Caki2 (cell line): ENCODE results near the gene NHEJ1. TPM values are rescaled to one million over a fixed set of nuclear protein-coding genes. Genes with fewer than 3 reads are reported as not detected.
A peak's percentile ranks its signal among the peaks of the same experiment; 100 is the strongest.

Experiments
- DNase-seq: peaks from one replicate; pipeline ENCODE4 v3.0.0-alpha.2; 2015; ENCODE audit warnings: low read depth
- in situ Hi-C: cut with HindIII; loops from 2 replicates; pipeline ENCODE4 v1.10.0; 2016; ENCODE audit warnings: low sequenced_read_pairs, low pct_unique_long_range_greater_than_20kb, mixed read lengths
- total RNA-seq: library from RNA; depleted of rRNA; stranded (reverse); fragments of >200 nt; shearing (Covaris generic); gene quantifications from 2 replicates; pipeline ENCODE4 v1.2.3, GENCODE V29; 2014; ENCODE audit warnings: low replicate concordance

The NHEJ1 gene
- total RNA-seq, 1 experiment from 2014 or later = 17.4 TPM

DNA sequence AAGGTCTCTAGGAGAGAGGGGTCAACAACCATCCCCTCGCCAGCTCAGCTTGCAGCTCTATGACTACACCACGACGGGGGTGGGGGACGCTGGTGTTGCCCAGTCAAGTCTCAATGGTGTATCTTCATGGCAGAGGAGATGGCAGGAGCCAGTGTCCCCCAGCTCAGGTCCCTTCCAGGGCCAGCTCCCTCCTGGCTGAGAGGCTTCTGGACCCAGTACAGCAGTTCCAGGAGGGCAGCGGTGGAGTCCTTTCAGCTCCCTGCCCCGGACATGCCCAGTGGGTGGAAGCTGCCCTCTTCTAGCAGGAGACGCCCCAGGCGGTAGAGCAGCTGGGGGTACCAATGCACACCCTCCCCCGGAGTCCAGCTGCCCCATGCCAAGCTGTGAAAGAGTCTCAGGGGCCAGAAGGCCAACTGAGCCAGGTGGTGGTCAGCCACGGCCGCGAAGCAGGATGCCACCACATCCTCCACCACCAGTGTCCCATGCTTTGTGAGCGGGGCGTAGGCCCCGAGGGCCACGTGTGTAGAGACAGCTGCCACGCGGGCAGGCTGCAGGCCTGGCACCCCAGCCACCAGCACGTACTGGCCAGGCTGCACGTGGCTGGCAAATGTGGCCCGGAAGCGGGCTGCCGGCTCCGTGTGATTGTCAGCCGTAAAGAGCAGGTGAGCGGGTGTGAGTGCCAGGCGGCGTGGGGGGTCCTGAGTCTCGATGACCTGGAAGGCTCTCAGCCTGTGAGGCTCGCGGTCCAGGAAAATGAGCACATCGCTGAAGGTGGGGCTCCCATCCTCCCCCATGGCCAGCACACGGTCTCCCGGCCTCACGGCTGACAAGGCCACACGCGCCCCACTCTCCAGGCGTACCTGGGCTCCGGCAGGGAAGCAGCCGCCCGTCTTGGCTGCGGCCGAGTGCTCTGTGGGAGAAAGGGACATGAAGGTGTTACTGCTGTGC lies 105.4 kb downstream of the NHEJ1 start:
- in situ Hi-C loops = no loop called here
- DNase-seq = no peak

DNA sequence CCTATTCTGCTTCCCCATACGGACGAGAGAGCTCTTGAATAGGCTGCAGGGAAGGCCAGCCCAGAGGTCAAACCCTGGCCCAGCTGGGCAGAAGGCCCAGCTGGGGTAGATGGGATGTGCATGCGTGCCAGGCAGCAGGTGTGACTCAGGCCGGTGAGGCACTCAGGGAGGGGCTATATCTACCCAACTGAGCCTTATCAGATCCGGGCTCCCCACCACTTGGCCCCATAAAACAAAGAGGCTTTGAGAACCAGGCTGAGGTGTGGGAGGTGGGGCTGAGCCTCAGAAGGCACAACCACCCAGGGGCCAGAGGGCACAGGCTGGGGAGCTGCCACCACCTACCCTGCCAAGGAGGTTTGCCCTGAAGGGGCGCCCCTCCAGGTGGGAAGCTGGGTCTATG lies 111.3 kb downstream of the NHEJ1 start:
- in situ Hi-C loops = no loop called here
- DNase-seq = no peak

DNA sequence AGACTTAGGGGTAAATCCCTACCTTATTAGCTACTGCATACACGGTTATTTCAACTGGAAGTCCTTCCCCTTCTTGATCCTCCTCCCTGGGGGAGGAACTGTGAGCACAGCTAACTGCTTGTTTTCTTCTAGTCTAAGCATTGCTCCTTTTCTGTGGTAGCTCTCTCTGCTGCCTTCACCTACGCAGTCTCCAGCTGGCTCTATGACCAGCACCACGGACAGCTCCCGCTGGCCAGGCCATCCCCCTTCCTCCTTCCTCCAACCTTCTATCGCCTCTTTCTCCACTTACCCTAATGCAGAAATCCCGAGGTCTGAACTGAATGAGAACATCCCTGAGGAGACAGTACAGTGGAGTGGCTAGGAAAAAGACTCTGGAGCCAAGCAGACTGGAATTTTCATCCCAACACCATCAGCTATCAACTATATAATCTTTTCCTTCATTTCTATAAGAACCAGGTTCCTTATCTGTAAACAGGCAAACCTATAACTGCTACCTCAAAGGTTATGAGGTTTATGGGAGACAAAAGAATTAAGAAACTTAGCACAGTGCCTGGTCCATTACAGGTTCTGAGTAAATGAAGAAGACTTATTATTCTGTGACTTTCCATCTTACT lies 114.6 kb downstream of the NHEJ1 start:
- in situ Hi-C loops = no loop called here
- peak; percentile 57 for DNase-seq

DNA sequence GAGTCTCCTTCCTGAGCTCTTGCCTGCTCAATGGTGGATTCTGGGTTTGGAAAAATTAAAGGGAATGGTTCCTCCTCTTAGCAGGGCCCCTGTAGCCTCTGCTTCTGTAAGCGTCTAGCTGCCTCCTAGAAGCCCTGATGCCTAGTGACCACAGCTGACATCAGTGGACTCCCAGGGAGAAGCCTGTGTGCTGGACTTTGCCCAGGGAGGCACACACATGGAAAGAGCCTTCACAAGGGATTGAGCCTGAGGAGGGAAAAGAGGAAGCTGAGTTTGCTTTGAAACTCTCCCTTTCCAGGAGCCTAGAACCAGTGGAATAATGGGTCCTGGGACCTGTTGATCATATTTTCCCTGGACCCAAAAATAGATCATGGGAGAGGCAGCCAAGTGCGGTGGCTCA lies 117.9 kb downstream of the NHEJ1 start:
- in situ Hi-C loops = no loop called here
- DNase-seq = no peak

DNA sequence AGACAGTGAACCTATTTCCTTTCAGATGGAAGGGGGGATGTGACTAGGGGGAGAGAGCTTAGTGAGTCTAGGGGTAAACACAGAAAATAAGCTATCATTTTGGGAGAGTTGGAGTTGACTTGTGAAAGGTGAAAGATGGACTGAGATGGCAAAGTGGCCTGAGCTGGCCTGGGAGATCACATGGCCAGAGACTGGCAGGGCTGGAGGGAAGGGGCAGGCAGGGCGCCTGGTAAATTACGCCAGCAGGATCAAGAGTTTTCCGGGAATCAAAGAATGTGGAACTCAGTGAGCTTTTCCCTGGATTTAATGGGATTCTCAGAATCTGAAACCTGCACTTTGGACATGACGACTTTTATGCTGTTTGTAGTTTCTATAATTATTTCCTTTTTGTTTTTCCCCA lies 118.5 kb downstream of the NHEJ1 start:
- no peak for DNase-seq
- in situ Hi-C loops = no loop called here

DNA sequence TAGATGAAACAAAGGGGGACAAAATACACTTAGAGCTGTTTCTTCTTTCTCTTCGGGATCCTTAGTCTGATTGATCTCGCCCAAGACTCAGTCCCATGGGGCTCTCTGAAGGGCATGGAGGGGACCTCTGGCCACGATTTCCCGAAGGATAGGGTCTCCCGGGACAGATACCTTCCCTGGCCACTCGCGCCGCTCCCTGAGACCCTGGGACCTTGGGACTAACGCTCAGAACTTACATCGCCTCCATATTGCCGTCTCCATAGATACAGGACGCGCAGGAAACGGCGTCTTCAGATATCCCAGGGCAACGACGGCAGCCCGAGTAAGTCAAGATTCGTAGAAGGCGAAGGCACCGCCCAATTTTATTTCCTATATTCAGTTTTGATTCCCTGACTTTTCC lies 119.4 kb downstream of the NHEJ1 start, which contains the start of gene CFAP65:
Gene CFAP65 (minus strand): TSS at position 265 of the 400 bp plus-strand sequence. CDS start 2,468 bp downstream, outside the sequence.
- in situ Hi-C loops = no loop called here
- no peak for DNase-seq

DNA sequence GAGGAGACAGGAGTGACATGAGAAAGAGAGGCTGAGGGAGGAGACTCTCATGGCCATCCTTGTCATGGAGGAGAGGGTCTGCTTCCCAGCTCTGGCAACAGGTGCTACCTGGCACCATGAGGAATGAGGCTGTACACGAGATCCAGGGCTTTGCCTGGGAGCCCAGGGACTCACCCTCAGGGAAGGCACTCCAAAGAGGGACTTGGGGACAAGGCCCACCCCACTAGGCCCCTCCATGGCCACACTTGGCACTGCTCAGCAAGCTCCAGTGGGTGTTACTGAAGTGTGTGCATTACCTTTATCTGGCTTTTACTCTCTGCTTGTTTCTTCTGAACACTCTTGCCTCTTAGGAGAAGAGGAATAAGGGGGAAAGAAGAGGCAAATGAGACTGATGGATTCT lies 122.0 kb downstream of the NHEJ1 start:
- in situ Hi-C loops = no loop called here
- no peak for DNase-seq

DNA sequence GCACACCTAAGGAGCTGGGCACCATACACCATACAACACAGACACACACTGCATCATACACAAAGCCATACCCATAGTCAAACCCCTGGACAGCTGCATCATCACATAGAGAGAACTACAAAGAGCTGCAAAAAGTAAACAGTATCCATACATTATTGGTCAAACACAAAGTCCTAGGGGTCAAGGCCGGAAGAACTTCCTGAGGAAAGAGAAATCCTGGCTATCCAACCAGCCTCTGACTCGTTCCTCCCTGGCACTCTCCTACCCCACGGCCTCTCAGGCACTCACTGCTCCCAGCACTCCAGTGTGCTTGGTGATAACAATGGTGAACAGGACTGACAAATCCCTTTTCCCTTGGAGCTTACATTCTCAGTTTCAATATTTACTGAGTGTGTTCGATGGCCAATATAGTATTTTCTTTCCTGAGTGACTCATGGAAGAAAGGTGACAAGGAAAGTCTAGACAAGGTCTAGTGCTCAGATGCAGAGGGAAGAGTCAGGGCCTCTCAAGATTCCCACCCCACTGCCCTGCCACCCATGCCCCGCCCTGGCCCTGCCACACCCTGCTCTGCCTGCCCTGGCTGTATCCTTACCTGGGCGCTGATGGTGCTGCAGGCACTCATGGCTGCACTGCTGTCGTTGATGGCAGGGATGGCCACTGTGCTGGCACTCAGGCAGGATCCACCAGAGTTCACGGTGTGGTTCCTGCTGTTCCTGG lies 122.7 kb downstream of the NHEJ1 start:
- DNase-seq = no peak

DNA sequence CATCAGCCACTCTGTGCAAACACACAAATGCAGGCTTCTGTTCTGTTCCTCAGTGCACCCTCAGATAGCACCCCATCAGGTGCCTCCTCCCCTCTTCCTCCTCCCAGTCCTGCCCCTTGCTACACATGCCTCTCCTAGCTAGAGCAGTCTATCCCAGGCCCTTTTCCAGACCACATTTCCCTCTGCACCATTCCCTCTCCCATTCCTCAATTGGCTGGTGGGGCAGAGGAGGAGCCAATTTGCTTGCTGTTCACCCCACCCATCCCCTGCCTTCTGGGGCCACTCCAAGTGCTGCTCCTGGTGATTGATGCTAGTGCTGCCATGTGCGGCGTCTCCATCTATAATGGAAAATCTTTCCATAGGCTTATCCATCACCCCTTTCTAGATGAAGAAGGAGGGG lies 124.7 kb downstream of the NHEJ1 start:
- no peak for DNase-seq
- in situ Hi-C loops = no loop called here

More for the DNA sequence above, 122.7 kb downstream of the NHEJ1 start:
- in situ Hi-C loops = no loop called here

DNA sequence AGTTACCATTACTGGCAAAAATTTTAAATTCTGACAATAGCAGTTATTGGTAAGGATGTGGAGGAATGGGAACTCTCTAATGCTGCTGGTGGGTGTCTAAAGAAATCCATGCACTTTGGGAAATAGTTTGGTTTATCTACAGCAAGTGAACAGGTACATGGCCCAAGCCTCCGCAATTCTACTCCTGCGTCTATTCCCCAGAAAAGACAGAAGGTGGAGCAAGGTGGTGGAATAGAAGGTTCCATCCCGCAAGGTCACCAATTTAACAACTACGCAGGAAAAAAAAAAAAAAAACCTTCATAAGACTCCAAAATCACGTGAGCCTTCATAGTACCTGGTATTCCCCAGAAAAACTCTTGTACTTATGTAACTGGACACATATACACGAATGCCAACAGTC lies 125.8 kb downstream of the NHEJ1 start:
- DNase-seq = no peak
- in situ Hi-C loops = no loop called here

DNA sequence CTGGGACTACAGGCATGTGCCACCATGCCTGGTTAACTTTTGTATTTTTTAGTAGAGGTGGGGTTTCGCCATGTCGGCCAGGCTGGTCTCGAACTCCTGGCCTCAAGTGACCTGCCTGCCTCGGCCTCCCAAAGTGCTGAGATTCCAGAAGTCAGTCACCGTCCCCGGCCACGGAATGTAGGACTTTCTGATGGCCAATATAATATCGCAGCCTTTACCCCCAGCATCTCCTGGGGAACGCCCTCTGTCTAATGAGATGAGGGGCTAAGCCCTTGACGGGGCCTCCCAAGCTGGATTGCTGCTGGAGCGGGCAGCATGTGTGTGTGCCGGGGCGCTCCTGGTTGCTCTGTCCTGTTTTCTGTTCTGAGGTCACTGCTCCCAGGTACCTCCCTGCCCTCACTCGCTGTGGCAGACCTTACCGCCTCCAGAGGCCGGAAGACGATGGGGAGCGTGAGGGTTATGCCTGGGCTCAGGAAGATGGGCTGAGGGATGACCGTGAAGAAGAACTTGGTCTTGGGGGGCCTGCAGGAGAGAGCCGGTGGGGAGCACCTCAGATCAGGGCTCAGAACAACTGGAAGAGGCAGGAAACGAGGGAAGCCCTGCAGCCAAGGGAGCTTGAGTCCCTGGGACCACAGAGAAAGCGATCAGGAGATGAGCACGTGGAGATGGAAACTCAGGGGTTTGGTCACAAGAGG lies 128.4 kb downstream of the NHEJ1 start:
- in situ Hi-C loops = no loop called here
- no peak for DNase-seq

DNA sequence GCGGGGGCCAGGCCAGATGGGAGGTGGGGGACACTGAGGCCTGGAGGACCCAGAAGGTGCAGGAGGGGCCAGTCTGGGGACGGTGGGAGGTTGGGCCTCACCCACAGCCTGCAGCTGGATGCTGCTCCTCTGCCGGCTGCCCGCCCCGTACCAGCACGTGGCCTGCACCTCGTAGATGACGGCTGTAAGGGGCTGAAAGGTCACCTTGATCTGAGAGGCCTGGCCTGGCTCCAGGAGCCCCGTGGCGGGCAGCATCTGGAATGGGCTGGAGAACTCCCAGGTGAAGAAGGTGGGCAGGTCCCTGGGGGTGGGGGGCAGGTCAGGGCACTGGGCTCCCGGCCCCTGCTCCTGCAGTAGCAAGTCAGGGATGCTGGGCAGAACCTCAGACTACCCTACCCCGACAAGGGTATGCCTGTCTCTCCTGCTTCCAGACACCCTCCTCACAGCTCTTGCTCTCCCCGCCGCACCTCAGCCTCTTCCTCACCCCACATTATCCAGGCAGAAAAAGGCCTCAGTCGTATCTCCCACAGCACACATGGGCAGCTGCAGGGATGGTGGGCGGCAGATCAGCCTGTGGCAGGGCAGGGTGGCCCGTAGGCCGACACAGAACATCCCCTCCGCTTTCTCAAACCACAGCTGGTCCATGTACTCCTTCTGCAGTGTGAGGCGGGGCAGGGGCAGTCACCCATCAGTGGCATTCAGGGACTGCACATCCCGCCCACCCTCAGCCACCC lies 129.4 kb downstream of the NHEJ1 start:
- in situ Hi-C loops = no loop called here
- DNase-seq = no peak

DNA sequence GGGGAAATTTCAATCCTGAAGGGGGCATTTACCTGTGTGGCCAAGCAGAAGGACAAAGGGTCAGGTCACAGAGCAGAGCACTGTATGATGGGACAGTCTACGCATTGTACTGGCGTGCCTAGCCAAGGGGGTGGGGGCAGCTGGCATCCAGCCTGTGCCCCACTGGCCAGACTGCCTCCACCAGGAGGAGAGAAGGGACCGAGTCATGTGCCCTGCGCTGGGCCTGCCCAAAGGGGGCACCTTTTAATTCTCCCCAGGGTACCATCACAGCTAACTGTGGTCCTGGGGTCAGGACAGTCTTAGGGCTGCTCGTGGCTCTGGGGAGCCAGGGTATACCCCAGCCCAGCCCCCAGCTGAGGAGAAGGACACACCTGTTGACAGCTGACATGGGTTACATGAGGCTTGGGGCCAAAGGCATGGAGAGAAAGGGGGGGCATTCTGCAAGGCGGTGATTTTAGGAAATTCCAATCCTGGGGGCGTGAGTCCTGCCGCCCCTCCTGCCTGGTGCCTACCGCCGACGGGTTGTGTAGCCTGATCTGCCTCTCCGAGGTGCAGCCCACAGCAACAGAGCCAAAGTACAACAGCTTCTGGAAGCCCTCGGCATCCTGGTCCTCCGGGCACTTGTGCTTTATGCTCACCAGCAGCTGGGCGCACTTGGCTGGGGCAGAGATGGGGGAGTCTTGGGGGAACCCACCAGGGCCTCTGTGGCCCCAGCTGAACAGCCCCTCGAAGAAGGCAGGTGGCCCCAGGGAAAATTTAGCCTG lies 130.3 kb downstream of the NHEJ1 start:
- in situ Hi-C loops = no loop called here

DNA sequence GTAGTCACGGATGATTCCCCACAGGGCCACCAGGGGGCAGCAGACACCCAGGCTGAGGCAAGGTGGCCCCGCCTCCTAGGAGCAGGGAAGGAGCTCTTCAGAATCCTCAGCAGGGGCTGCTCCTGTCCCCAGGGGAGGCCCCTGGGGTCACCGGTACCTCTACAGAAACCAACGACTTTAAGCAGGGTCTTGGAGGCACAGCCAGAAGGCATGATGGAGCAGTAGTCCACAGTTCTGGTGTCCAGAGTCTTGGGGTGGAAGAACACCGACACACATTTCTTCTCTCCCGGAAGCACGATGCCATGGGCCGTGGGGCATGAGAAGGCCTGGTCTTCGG lies 130.8 kb downstream of the NHEJ1 start:
- in situ Hi-C loops = no loop called here
- peak; percentile 57 for DNase-seq

More for the DNA sequence above, 130.3 kb downstream of the NHEJ1 start:
- no peak for DNase-seq

DNA sequence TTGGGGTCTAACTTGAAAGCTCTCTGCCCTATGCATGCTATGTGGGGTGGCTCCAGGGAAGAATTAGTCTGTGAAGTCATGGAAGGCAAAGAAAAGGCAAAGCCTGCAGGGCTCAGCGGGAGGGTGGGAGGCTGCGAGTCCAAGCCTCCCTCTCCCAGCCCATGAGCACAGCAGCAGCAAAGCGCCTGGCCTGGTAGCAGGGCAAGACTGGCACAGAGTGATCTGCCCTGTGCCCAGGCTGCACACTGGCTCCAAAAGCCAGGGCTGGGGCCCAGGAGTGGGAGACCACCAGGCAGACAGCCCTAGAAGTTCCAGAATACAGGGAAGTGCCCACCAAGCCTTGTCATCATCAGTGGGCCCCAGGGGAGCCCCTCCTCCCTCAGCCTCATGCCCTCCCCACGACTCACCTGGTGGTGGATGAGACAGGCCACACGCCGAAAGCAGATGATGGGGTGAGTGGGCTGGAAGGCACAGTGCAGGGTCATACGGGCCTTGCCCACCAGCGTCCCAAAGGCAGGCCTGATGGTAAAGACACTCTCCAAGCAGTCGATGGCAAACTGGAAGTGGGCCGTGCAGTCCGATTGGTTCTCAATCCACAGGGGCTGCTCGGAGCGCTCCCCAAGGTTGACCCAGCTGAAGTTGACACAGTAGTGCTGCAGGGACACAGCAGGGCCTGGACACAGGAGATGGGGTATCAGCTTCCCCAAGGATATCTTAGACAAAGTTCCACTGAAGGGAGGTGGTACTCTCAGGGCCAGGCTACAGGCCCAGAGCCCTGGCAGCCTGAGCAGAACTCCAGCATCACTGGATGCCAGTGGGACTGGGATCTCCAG lies 131.4 kb downstream of the NHEJ1 start:
- in situ Hi-C loops = no loop called here
- no peak for DNase-seq

DNA sequence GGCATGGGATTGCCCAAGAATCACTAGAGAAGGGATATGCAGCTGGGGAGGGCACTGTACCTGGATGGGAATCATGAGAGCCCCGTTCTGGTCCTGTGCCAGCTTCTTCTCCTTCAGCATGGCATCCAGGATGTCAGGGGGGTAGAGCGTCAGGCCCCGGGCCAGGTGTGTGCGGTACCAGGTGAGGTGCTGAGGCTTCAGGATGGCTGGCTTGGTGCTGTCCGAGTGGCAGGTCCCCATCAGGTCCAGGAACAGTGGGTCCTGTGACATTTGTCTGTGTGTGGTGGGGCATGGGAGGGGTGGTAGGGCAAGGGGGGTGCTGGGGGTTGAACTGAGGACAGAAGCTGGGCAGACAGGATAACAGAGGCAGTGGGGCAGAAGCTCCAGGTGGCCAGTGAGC lies 132.5 kb downstream of the NHEJ1 start:
- in situ Hi-C loops = no loop called here
- no peak for DNase-seq
